ENCODE data around the gene BTN3A1.

- no peak for TF ChIP-seq CTCF (conservative IDR thresholded peaks at IDR 0.05; ENCODE audit: low read depth, low read length)
- no peak for TF ChIP-seq EZH2 (IDR thresholded peaks at IDR 0.05; ENCODE audit: low read length, unreplicated experiment)
- no peak for TF ChIP-seq EZH2phosphoT487 (IDR thresholded peaks at IDR 0.05; ENCODE audit: borderline replicate concordance, low read length)
These were observed 44.0 kb downstream of the BTN3A1 start for GRCh38 chr6:26445934-26446667.
